K562 (cell line): ENCODE measurements around the gene FGFR4. TPM values are rescaled to one million over a fixed set of nuclear protein-coding genes. Genes with fewer than 3 reads are reported as not detected.

Source experiments
- CBFB ChIP-seq: sonication (generic); formaldehyde crosslinking; IDR thresholded peaks from 2 replicates; pipeline ENCODE4 v1.4.0; 2020; ENCODE audit warnings: mild to moderate bottlenecking, missing genetic modification reagents
- CCNT2 ChIP-seq: IDR thresholded peaks from 2 replicates; pipeline ENCODE4 v1.6.1; 2011; ENCODE audit warnings: borderline replicate concordance, low read depth, mild to moderate bottlenecking, moderate library complexity, mixed read lengths, low read length; ENCODE audit not compliant: insufficient read length; ENCODE audit errors: extremely low read depth
- CSDE1 ChIP-seq, 2 experiments: fragments of 450-650 bp; IDR thresholded peaks; 2 replicates each; pipeline ENCODE4 v1.6.1; 2016; ENCODE audit warnings: mild to moderate bottlenecking in 1 of 2
- DDX20 ChIP-seq: fragments of 450-650 bp; IDR thresholded peaks from 2 replicates; pipeline ENCODE4 v1.6.1; 2016; ENCODE audit warnings: missing genetic modification characterization, low read depth, mild to moderate bottlenecking, missing compliant biosample characterization, moderate library complexity
- ETS2 ChIP-seq: IDR thresholded peaks from 2 replicates; pipeline ENCODE4 v1.6.1; 2016; ENCODE audit warnings: borderline replicate concordance, missing genetic modification characterization, mild to moderate bottlenecking, moderate library complexity, missing compliant biosample characterization; ENCODE audit not compliant: poor library complexity, severe bottlenecking
- ETV1 ChIP-seq: fragments of 450-650 bp; conservative IDR thresholded peaks from 2 replicates; pipeline ENCODE4 v1.6.1; 2016; ENCODE audit warnings: missing genetic modification characterization, control low read depth, low read depth, missing compliant biosample characterization
- ILK ChIP-seq: fragments of 450-650 bp; IDR thresholded peaks from 2 replicates; pipeline ENCODE4 v1.6.1; 2016; ENCODE audit warnings: missing genetic modification characterization, low read depth, mild to moderate bottlenecking, missing compliant biosample characterization, moderate library complexity, borderline replicate concordance
- NELFE ChIP-seq: IDR thresholded peaks from 2 replicates; pipeline ENCODE4 v1.6.1; 2011; ENCODE audit warnings: mild to moderate bottlenecking; ENCODE audit not compliant: insufficient read depth, insufficient read length
- PML ChIP-seq: IDR thresholded peaks from 2 replicates; pipeline ENCODE4 v1.6.1; 2012; ENCODE audit warnings: low read length, inconsistent platforms
- RBM17 ChIP-seq: fragments of 200-400 bp; formaldehyde crosslinking; IDR thresholded peaks from 2 replicates; pipeline ENCODE4 v1.6.1; 2017; ENCODE audit warnings: low read depth, mild to moderate bottlenecking, low read length, borderline replicate concordance
- SP2 ChIP-seq: IDR thresholded peaks from 2 replicates; pipeline ENCODE4 v1.6.1; 2011; ENCODE audit warnings: mild to moderate bottlenecking, low read depth, low read length, moderate library complexity; ENCODE audit not compliant: poor library complexity, severe bottlenecking; ENCODE audit errors: extremely low read depth
- TARDBP ChIP-seq: fragments of 450-650 bp; IDR thresholded peaks from 2 replicates; pipeline ENCODE4 v1.6.1; 2016
- TCF3 ChIP-seq: sonication (generic); formaldehyde crosslinking; IDR thresholded peaks from 2 replicates; pipeline ENCODE4 v1.4.0; 2020; ENCODE audit warnings: mild to moderate bottlenecking, missing genetic modification reagents
- TOE1 ChIP-seq, 2 experiments: fragments of 450-650 bp in 1 of 2; sonication (generic) in 1 of 2; formaldehyde crosslinking in 1 of 2; IDR thresholded peaks; 2 replicates each; pipeline versions ENCODE4 v1.7.1 to v1.8.0; 2016 to 2022; ENCODE audit warnings: borderline replicate concordance in 2 of 2, mild to moderate bottlenecking in 2 of 2, antibody characterized with exemption in 1 of 2, inconsistent platforms in 1 of 2, low read depth in 1 of 2, missing genetic modification reagents in 1 of 2, moderate library complexity in 1 of 2
- YBX1 ChIP-seq: fragments of 450-650 bp; IDR thresholded peaks from 2 replicates; pipeline ENCODE4 v1.7.1; 2016; ENCODE audit warnings: mild to moderate bottlenecking
- ZC3H11A ChIP-seq: IDR thresholded peaks from 2 replicates; pipeline ENCODE4 v1.6.1; 2012; ENCODE audit warnings: low read depth, low read length, improper control_type of control experiment
- ZFP36 ChIP-seq: fragments of 150-350 bp; IDR thresholded peaks from 2 replicates; pipeline ENCODE4 v1.6.1; 2018; ENCODE audit warnings: low read length, low read depth; ENCODE audit not compliant: partially characterized antibody
- ZNF311 ChIP-seq: fragments of 250-450 bp; sonication (Bioruptor Pico); IDR thresholded peaks from 2 replicates; pipeline ENCODE4 v1.4.0; 2020; ENCODE audit warnings: mild to moderate bottlenecking, moderate library complexity
- ZNF551 ChIP-seq: fragments of 250-450 bp; sonication (Bioruptor Pico); IDR thresholded peaks from 2 replicates; pipeline ENCODE4 v1.5.0; 2021; ENCODE audit warnings: mild to moderate bottlenecking, moderate library complexity
- ZNF76 ChIP-seq: fragments of 250-450 bp; sonication (Bioruptor Pico); IDR thresholded peaks from 2 replicates; pipeline ENCODE4 v1.4.0; 2020; ENCODE audit warnings: mild to moderate bottlenecking, moderate library complexity, borderline replicate concordance
- polyA plus RNA-seq, 8 experiments: library from polyadenylated mRNA; depleted of rRNA in 4 of 8; stranded (reverse) in 5 of 8; unstranded in 3 of 8; fragments of >200 nt; fragmentation: Nextera tagmentation in 2 of 8; fragmentation: Illumina TruSeq in 1 of 8; extraction: Ambion mirVana in 2 of 8; extraction: Trizol in 1 of 8; gene quantifications; 2 replicates each; pipeline versions ENCODE4 v1.2.1 to v1.2.3, GENCODE V29; 2011 to 2014; ENCODE audit warnings: inconsistent platforms in 1 of 8, missing spikeins in 1 of 8
- total RNA-seq, 7 experiments: library from RNA; depleted of rRNA in 6 of 7; stranded (reverse); fragments of >200 nt in 6 of 7; fragmentation: Illumina TruSeq in 2 of 7; extraction: Trizol in 2 of 7; gene quantifications; 2 replicates each; pipeline versions ENCODE4 v1.2.1 to v1.2.3, GENCODE V29; 2011 to 2021; ENCODE audit warnings: low replicate concordance in 1 of 7
- TF ChIP-seq, protein P1 (sequence below), 3 experiments: IDR thresholded peaks in 2 of 3; conservative IDR thresholded peaks in 1 of 3; 2 replicates each; pipeline ENCODE4 v1.5.1; 2011 to 2012; ENCODE audit warnings: low read length in 3 of 3, mild to moderate bottlenecking in 3 of 3, control low read depth in 2 of 3, improper control_type of control experiment in 1 of 3, inconsistent platforms in 1 of 3, low read depth in 1 of 3, mixed read lengths in 1 of 3, moderate library complexity in 1 of 3; ENCODE audit not compliant: insufficient read depth in 2 of 3
- TF ChIP-seq, protein P2 (sequence below): fragments of 450-650 bp; IDR thresholded peaks from 2 replicates; pipeline ENCODE4 v1.6.1; 2016; ENCODE audit warnings: borderline replicate concordance

Gene FGFR4
- total and polyA plus RNA-seq, 9 of the 15 experiments (the other 6 are each of a cell fraction or from before 2014, with no cell fraction given), result 0.76 to 35.4 (median 7.5) TPM

DNA sequence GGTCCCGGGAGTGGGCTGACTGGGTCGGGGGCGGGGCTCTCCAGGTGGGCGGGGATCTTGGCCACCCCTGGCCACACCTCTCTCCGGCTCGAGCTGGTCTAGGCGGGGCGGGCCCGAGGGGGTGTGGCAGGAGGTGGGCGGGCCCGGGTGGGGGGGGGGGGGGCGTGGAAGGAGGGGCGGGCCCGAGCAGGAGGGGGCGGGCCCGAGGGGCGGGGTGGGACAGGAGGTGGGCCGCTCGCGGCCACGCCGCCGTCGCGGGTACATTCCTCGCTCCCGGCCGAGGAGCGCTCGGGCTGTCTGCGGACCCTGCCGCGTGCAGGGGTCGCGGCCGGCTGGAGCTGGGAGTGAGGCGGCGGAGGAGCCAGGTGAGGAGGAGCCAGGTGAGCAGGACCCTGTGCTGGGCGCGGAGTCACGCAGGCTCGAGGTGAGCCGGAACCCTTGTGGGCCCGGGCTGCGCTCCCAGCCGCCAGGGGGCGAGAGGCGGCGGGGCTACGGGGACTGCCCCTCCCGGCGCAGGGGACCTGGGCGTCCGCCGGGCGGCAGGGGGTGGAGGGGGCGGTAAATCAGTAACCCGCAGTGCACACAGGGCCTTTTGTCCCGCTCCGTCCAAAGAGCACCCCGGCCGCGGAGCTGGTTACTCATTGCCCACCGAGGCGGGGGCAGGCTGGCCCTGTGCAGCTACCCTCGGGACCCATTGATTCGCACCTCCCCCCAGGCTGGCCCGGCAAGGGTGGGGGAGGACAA is at the start of gene FGFR4 (continued):
- TF ChIP-seq TOE1 (IDR thresholded peaks at IDR 0.05; ENCODE audit: borderline replicate concordance) (peak; percentile 68; the same call in 1 of the 2 replicates), TOE1 (CRISPR knock-in tag; IDR thresholded peaks at IDR 0.05; ENCODE audit: borderline replicate concordance, low read depth) (no peak; the same call in 1 of the 2 replicates), NELFE (no peak), CCNT2 (peak; percentile 80), PML (no peak), ETS2 (tag) (no peak), ILK (tag) (no peak), CBFB (CRISPR knock-in tag) (no peak), RBM17 (no peak), ZC3H11A (no peak), ZNF551 (CRISPR knock-in tag) (no peak), SP2 (no peak), TCF3 (CRISPR knock-in tag) (no peak), CSDE1 (IDR thresholded peaks at IDR 0.05) (no peak), ZNF311 (no peak), ZFP36 (no peak), YBX1 (no peak), DDX20 (tag) (no peak), TARDBP (peak; percentile 91), ZNF76 (CRISPR knock-in tag) (no peak), ETV1 (tag) (peak; percentile 63)
- TF ChIP-seq, protein P1, sequence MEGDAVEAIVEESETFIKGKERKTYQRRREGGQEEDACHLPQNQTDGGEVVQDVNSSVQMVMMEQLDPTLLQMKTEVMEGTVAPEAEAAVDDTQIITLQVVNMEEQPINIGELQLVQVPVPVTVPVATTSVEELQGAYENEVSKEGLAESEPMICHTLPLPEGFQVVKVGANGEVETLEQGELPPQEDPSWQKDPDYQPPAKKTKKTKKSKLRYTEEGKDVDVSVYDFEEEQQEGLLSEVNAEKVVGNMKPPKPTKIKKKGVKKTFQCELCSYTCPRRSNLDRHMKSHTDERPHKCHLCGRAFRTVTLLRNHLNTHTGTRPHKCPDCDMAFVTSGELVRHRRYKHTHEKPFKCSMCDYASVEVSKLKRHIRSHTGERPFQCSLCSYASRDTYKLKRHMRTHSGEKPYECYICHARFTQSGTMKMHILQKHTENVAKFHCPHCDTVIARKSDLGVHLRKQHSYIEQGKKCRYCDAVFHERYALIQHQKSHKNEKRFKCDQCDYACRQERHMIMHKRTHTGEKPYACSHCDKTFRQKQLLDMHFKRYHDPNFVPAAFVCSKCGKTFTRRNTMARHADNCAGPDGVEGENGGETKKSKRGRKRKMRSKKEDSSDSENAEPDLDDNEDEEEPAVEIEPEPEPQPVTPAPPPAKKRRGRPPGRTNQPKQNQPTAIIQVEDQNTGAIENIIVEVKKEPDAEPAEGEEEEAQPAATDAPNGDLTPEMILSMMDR (IDR thresholded peaks at IDR 0.05 in 2 of 3, conservative IDR thresholded peaks at IDR 0.05 in 1 of 3; ENCODE audit: insufficient read depth in 2 of 3, low read depth in 1 of 3, low read length in 3 of 3), result peak; percentile 69 to 84 (median 74)
- TF ChIP-seq, protein P2, sequence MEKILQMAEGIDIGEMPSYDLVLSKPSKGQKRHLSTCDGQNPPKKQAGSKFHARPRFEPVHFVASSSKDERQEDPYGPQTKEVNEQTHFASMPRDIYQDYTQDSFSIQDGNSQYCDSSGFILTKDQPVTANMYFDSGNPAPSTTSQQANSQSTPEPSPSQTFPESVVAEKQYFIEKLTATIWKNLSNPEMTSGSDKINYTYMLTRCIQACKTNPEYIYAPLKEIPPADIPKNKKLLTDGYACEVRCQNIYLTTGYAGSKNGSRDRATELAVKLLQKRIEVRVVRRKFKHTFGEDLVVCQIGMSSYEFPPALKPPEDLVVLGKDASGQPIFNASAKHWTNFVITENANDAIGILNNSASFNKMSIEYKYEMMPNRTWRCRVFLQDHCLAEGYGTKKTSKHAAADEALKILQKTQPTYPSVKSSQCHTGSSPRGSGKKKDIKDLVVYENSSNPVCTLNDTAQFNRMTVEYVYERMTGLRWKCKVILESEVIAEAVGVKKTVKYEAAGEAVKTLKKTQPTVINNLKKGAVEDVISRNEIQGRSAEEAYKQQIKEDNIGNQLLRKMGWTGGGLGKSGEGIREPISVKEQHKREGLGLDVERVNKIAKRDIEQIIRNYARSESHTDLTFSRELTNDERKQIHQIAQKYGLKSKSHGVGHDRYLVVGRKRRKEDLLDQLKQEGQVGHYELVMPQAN, result peak; percentile 76
